NB4 (cell line): ENCODE results near the gene ADAMTS12.

Experiments
- MYC ChIP-seq: IDR thresholded peaks from 2 replicates; pipeline ENCODE4 v1.6.1; 2011; ENCODE audit warnings: low read depth, low read length
- POLR2A ChIP-seq: IDR thresholded peaks from 2 replicates; pipeline ENCODE4 v1.6.1; 2011; ENCODE audit warnings: mild to moderate bottlenecking; ENCODE audit not compliant: insufficient read length; ENCODE audit errors: extremely low read depth
- TF ChIP-seq, protein P1 (sequence below): IDR thresholded peaks from one replicate; pipeline ENCODE4 v1.5.1; 2012; ENCODE audit warnings: low read depth, low read length
- TF ChIP-seq, protein P2 (sequence below): IDR thresholded peaks from 2 replicates; pipeline ENCODE4 v1.6.1; 2011; ENCODE audit warnings: low read depth, low read length

DNA sequence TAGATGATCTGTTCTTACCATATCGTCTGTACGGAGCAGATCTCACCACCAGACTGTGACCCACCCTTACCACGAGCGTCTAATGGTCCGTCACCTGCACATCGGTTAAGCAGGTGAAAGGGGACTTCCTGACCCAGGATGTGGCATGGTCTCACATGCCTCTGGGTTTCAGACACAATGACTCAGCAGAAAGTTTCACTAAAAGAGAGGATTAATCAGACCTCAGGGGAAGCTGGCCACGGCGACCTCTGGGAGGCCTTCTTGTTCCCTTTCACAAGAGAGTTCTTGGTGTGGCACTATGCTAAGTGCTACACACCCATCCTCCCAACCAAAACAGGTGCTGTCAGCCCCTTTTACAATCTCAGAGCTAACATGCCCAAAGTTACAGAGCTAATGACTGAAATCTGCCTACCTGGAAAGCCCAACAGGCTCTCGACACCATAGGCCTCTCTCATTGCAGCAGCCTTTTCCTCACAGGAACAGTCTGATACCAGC, 41.6 kb downstream of the ADAMTS12 start:
- TF ChIP-seq, protein P1, sequence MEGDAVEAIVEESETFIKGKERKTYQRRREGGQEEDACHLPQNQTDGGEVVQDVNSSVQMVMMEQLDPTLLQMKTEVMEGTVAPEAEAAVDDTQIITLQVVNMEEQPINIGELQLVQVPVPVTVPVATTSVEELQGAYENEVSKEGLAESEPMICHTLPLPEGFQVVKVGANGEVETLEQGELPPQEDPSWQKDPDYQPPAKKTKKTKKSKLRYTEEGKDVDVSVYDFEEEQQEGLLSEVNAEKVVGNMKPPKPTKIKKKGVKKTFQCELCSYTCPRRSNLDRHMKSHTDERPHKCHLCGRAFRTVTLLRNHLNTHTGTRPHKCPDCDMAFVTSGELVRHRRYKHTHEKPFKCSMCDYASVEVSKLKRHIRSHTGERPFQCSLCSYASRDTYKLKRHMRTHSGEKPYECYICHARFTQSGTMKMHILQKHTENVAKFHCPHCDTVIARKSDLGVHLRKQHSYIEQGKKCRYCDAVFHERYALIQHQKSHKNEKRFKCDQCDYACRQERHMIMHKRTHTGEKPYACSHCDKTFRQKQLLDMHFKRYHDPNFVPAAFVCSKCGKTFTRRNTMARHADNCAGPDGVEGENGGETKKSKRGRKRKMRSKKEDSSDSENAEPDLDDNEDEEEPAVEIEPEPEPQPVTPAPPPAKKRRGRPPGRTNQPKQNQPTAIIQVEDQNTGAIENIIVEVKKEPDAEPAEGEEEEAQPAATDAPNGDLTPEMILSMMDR = no peak
- TF ChIP-seq, protein P2, sequence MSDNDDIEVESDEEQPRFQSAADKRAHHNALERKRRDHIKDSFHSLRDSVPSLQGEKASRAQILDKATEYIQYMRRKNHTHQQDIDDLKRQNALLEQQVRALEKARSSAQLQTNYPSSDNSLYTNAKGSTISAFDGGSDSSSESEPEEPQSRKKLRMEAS = no peak
- TF ChIP-seq POLR2A = no peak
- TF ChIP-seq MYC = no peak
